SK-N-SH (cell line): ENCODE data around the gene OPA3. TPM values are rescaled to one million over a fixed set of nuclear protein-coding genes. Genes with fewer than 3 reads are reported as not detected.

Experiments
- CTCF ChIA-PET: fragments of 300-600, 350-600 bp; formaldehyde crosslinking; extraction: SDS; loops from one replicate; lab custom pipeline; 2021; lab: Yijun Ruan, JAX
- POLR2A ChIA-PET: fragments of 350-600 bp; sonication (Branson Sonifier 250); formaldehyde crosslinking; extraction: SDS; loops from one replicate; lab custom pipeline; 2020; ENCODE audit warnings: antibody characterized with exemption, inconsistent platforms; lab: Yijun Ruan, JAX
- DNase-seq: peaks from one replicate; pipeline ENCODE4 v3.0.0; 2012
- H2AFZ ChIP-seq: fragments of 200-600 bp; sonication (generic); 2 replicates; pipeline ENCODE4 v1.8.1; 2016; ENCODE audit warnings: antibody characterized with exemption, mild to moderate bottlenecking, low read depth
- H3F3A ChIP-seq: fragments of 200-600 bp; sonication (generic); replicated peaks from 2 replicates; pipeline ENCODE3; 2016; ENCODE audit warnings: antibody characterized with exemption, mild to moderate bottlenecking; ENCODE audit not compliant: insufficient read depth
- H3K27ac ChIP-seq, 2 experiments: fragments of 200-500 bp in 1 of 2; fragments of 200-600 bp in 1 of 2; sonication (Bioruptor generic) in 1 of 2; sonication (generic), shearing (Covaris generic) in 1 of 2; 2 replicates each; pipeline versions ENCODE4 v1.5.1 to v1.6.1; 2014 to 2016; ENCODE audit warnings: low read depth in 2 of 2, inconsistent platforms in 1 of 2, low read length in 1 of 2, mild to moderate bottlenecking in 1 of 2, mixed read lengths in 1 of 2
- H3K27me3 ChIP-seq: fragments of 200-600 bp; sonication (generic), shearing (Covaris generic); 2 replicates; pipeline ENCODE4 v1.6.1; 2016; ENCODE audit warnings: mixed run types; ENCODE audit not compliant: insufficient read depth
- H3K36me3 ChIP-seq, 2 experiments: fragments of 200-500 bp in 1 of 2; fragments of 200-600 bp in 1 of 2; sonication (Bioruptor generic) in 1 of 2; sonication (generic) in 1 of 2; replicated peaks in 1 of 2; 2 replicates each; pipeline versions ENCODE3 to v1.5.1; 2014 to 2016; ENCODE audit warnings: low read length in 1 of 2, mild to moderate bottlenecking in 1 of 2; ENCODE audit not compliant: insufficient read depth in 2 of 2, control insufficient read depth in 1 of 2
- H3K4me1 ChIP-seq, 2 experiments: fragments of 200-500 bp in 1 of 2; fragments of 200-600 bp in 1 of 2; sonication (Bioruptor generic) in 1 of 2; sonication (generic), shearing (Covaris generic) in 1 of 2; 2 replicates each; pipeline versions ENCODE4 v1.5.1 to v1.6.1; 2014 to 2016; ENCODE audit warnings: low read depth in 1 of 2, low read length in 1 of 2, mixed run types in 1 of 2; ENCODE audit not compliant: insufficient read depth in 2 of 2, control insufficient read depth in 1 of 2
- H3K4me2 ChIP-seq: fragments of 200-600 bp; sonication (generic), shearing (Covaris generic); 2 replicates; pipeline ENCODE4 v1.6.1; 2017; ENCODE audit warnings: mixed run types
- H3K4me3 ChIP-seq, 2 experiments: fragments of 200-500 bp in 1 of 2; fragments of 200-600 bp in 1 of 2; sonication (Bioruptor generic) in 1 of 2; sonication (generic), shearing (Covaris generic) in 1 of 2; 2 replicates each; pipeline versions ENCODE4 v1.5.1 to v1.8.1; 2014 to 2016; ENCODE audit warnings: low read depth in 2 of 2, inconsistent platforms in 1 of 2, low read length in 1 of 2, mild to moderate bottlenecking in 1 of 2, mixed read lengths in 1 of 2, moderate library complexity in 1 of 2
- H3K79me2 ChIP-seq: fragments of 200-600 bp; sonication (generic); 2 replicates; pipeline ENCODE4 v1.8.1; 2017; ENCODE audit warnings: mild to moderate bottlenecking; ENCODE audit not compliant: insufficient read depth
- H3K9ac ChIP-seq: fragments of 200-600 bp; sonication (generic); 2 replicates; pipeline ENCODE4 v1.6.1; 2017; ENCODE audit warnings: mixed run types
- H3K9me2 ChIP-seq: fragments of 200-600 bp; sonication (generic); 2 replicates; pipeline ENCODE4 v1.6.1; 2017; ENCODE audit warnings: mixed run types
- H3K9me3 ChIP-seq: fragments of 200-600 bp; sonication (generic); 2 replicates; pipeline ENCODE4 v1.6.1; 2017; ENCODE audit warnings: mixed run types, mild to moderate bottlenecking, moderate library complexity
- H4K20me1 ChIP-seq: fragments of 200-600 bp; sonication (generic); 2 replicates; pipeline ENCODE4 v1.6.1; 2017; ENCODE audit warnings: mild to moderate bottlenecking, mixed run types; ENCODE audit not compliant: insufficient read depth
- EP300 ChIP-seq, 2 experiments: IDR thresholded peaks; 2 replicates each; pipeline versions ENCODE4 v1.4.0 to v1.6.1; 2012; ENCODE audit warnings: borderline replicate concordance in 1 of 2, low read depth in 1 of 2, low read length in 1 of 2
- EZH2phosphoT487 ChIP-seq: fragments of 200-600 bp; sonication (generic); IDR thresholded peaks from 2 replicates; pipeline ENCODE4 v1.6.1; 2017; ENCODE audit warnings: low read depth, mixed run types, mild to moderate bottlenecking, antibody characterized with exemption, moderate library complexity, borderline replicate concordance
- GABPA ChIP-seq: IDR thresholded peaks from 2 replicates; pipeline ENCODE4 v1.4.0; 2012; ENCODE audit warnings: low read depth, mild to moderate bottlenecking
- GATA2 ChIP-seq: sonication (generic); formaldehyde crosslinking; IDR thresholded peaks from 2 replicates; pipeline ENCODE4 v1.5.0; 2020; ENCODE audit warnings: mild to moderate bottlenecking, missing genetic modification reagents
- IRF3 ChIP-seq: fragments of 150-350 bp; IDR thresholded peaks from 2 replicates; pipeline ENCODE4 v1.6.1; 2016; ENCODE audit warnings: mild to moderate bottlenecking, low read depth, low read length
- JUND ChIP-seq: IDR thresholded peaks from 2 replicates; pipeline ENCODE4 v1.4.0; 2012
- MAX ChIP-seq: IDR thresholded peaks from 2 replicates; pipeline ENCODE4 v1.4.0; 2012; ENCODE audit warnings: low read depth
- MXI1 ChIP-seq: IDR thresholded peaks from 2 replicates; pipeline ENCODE4 v1.6.1; 2012; ENCODE audit warnings: mild to moderate bottlenecking, low read depth, low read length, improper control_type of control experiment
- NRF1 ChIP-seq: IDR thresholded peaks from 2 replicates; pipeline ENCODE4 v1.6.1; 2012; ENCODE audit warnings: low read depth, mild to moderate bottlenecking, low read length
- PBX3 ChIP-seq: IDR thresholded peaks from 2 replicates; pipeline ENCODE4; 2012
- POLR2AphosphoS5 ChIP-seq: IDR thresholded peaks from 2 replicates; pipeline ENCODE4 v1.6.1; 2012; ENCODE audit warnings: low read depth, low read length
- RAD21 ChIP-seq: IDR thresholded peaks from 2 replicates; pipeline ENCODE4 v1.6.1; 2012; ENCODE audit warnings: mild to moderate bottlenecking, low read length
- RFX5 ChIP-seq: IDR thresholded peaks from 2 replicates; pipeline ENCODE4 v1.6.1; 2012; ENCODE audit warnings: mild to moderate bottlenecking, improper control_type of control experiment, low read length
- RXRA ChIP-seq: IDR thresholded peaks from 2 replicates; pipeline ENCODE4 v1.4.0; 2012; ENCODE audit warnings: low read depth, mild to moderate bottlenecking, borderline replicate concordance
- TCF12 ChIP-seq: IDR thresholded peaks from 2 replicates; pipeline ENCODE4 v1.4.0; 2012
- TEAD4 ChIP-seq: IDR thresholded peaks from 2 replicates; pipeline ENCODE4 v1.4.0; 2012; ENCODE audit warnings: mild to moderate bottlenecking, borderline replicate concordance; ENCODE audit not compliant: insufficient read depth
- YY1 ChIP-seq: IDR thresholded peaks from 2 replicates; pipeline ENCODE4 v1.4.0; 2012; ENCODE audit warnings: low read depth, mild to moderate bottlenecking
- WGBS: methylation state at CpG from one replicate; pipeline ENCODE4 v1.1.6; 2017; ENCODE audit warnings: low lambda C conversion rate; 5-methylcytosine and 5-hydroxymethylcytosine counted together
- polyA plus RNA-seq, 3 experiments: library from polyadenylated mRNA; depleted of rRNA; stranded (reverse); fragments of >200 nt; gene quantifications; 2 replicates each; pipeline ENCODE4 v1.2.3, GENCODE V29; 2012

The OPA3 gene
- polyA plus RNA-seq, 1 of the 3 experiments (the other 2 are of a cell fraction): 10.0 TPM

GRCh38 chr19:45518469-45518826 is 66.2 kb downstream of the OPA3 start:
- H2AFZ ChIP-seq: no peak overlapping the region
- no peak for DNase-seq
- no peaks in the 10 kb centered on the region for H3K27me3 ChIP-seq
- no peak overlapping the region for H3K4me2 ChIP-seq
- H3F3A ChIP-seq: peaks cover 15% of the 10 kb centered on the region
- peaks cover 54% of the 10 kb centered on the region for H3K79me2 ChIP-seq
- H3K4me1 ChIP-seq: no peaks in the 10 kb centered on the region
- H4K20me1 ChIP-seq: peaks cover 48% of the 10 kb centered on the region
- POLR2A ChIA-PET: interaction anchor here (0.6 kb wide), 1 partner anchor 127 kb away, joined by 3 read pairs; no protein-coding TSS in a partner anchor
- 77% methylated on average over 7 of the region's 7 CpGs for WGBS
- TF ChIP-seq TCF12 (no peak), RAD21 (no peak), PBX3 (no peak), TEAD4 (no peak), MAX (no peak), JUND (no peak), GATA2 (CRISPR knock-in tag) (no peak), RFX5 (no peak), MXI1 (no peak), RXRA (no peak), EP300 (IDR thresholded peaks at IDR 0.05; ENCODE audit: borderline replicate concordance in 1 of 2, low read depth in 1 of 2, low read length in 1 of 2) (no peak)
- TF ChIP-seq, all 33 proteins: peak for 0
- CTCF ChIA-PET: interaction anchor here (0.7 kb wide), 1 partner anchor 40 kb away, joined by 3 read pairs; no protein-coding TSS in a partner anchor
- H3K9me2 ChIP-seq: no peaks in the 10 kb centered on the region
- peaks cover 1 to 11% of the 10 kb centered on the region in 2 experiments for H3K36me3 ChIP-seq
- no peak overlapping the region for H3K4me3 ChIP-seq
- H3K9ac ChIP-seq: no peak overlapping the region
- H3K9me3 ChIP-seq: no peaks in the 10 kb centered on the region
- no peak overlapping the region for H3K27ac ChIP-seq

- POLR2A ChIA-PET: no interaction called here
- no peak for DNase-seq
- no peaks in the 10 kb centered on the region for H3K9me3 ChIP-seq
- peaks cover 9% of the 10 kb centered on the region for H3F3A ChIP-seq
- WGBS: 90% methylated on average over 50 of the region's 50 CpGs
- H3K79me2 ChIP-seq: peaks cover 60% of the 10 kb centered on the region
- no peak for TF ChIP-seq IRF3
- TF ChIP-seq PBX3: no peak
- TF ChIP-seq EZH2phosphoT487: no peak
- TF ChIP-seq POLR2AphosphoS5: no peak
- no peak for TF ChIP-seq GABPA
- TF ChIP-seq YY1: no peak
- TF ChIP-seq GATA2 (CRISPR knock-in tag): no peak
- TF ChIP-seq NRF1: no peak
- H3K36me3 ChIP-seq: peaks cover 0 to 11% of the 10 kb centered on the region in 2 experiments
- no peak overlapping the region for H2AFZ ChIP-seq
- no peak overlapping the region for H3K4me3 ChIP-seq
- H3K4me2 ChIP-seq: no peak overlapping the region
- H3K4me1 ChIP-seq: no peaks in the 10 kb centered on the region
- CTCF ChIA-PET: interaction anchor here (0.7 kb wide), 1 partner anchor 41 kb away, joined by 3 read pairs; no protein-coding TSS in a partner anchor
- H3K9me2 ChIP-seq: no peaks in the 10 kb centered on the region
- no peaks in the 10 kb centered on the region for H3K27me3 ChIP-seq
- H4K20me1 ChIP-seq: peaks cover 50% of the 10 kb centered on the region
- no peak overlapping the region for H3K9ac ChIP-seq
- no peak overlapping the region for H3K27ac ChIP-seq
Observed at GRCh38 chr19:45517641-45518468, 66.7 kb downstream of the OPA3 start.
